CD4-positive, alpha-beta T cell (primary cell): ENCODE data around the gene MAP3K5. TPM values are rescaled to one million over a fixed set of nuclear protein-coding genes. Genes with fewer than 3 reads are reported as not detected.

Experiments used
- ATAC-seq: fragments of 200-7000 bp; cut with Tn5 transposase; one replicate; pipeline ENCODE4 v1.10.0; 2022; ENCODE audit warnings: mild to moderate bottlenecking; ENCODE audit not compliant: poor library complexity
- CTCF ChIA-PET: fragments of 350-600 bp; sonication (Branson Sonifier 250); formaldehyde crosslinking; loops from one replicate; lab custom pipeline; 2021; ENCODE audit warnings: antibody characterized with exemption, inconsistent platforms; lab: Charles Lee
- POLR2A ChIA-PET: fragments of 350-600 bp; sonication (Branson Sonifier 250); formaldehyde crosslinking; loops from one replicate; lab custom pipeline; 2021; ENCODE audit warnings: antibody characterized with exemption, inconsistent platforms; lab: Charles Lee
- DNase-seq, 14 experiments: peaks; one replicate each; pipeline ENCODE4 v3.0.0-alpha.2; 2013 to 2020; ENCODE audit warnings: mixed read lengths in 2 of 14
- H3K27ac ChIP-seq, 2 donors: one replicate each; pipeline versions ENCODE4 v1.5.1 to v1.7.0; 2013; ENCODE audit warnings: low read length in 2 of 2, low read depth in 1 of 2, mild to moderate bottlenecking in 1 of 2
- H3K27me3 ChIP-seq, 2 experiments: 1 replicate in 1 of 2; 2 replicates in 1 of 2; pipeline versions ENCODE4 v1.6.1 to v1.7.0; 2013; ENCODE audit warnings: low read length in 2 of 2, control low read depth in 1 of 2, mild to moderate bottlenecking in 1 of 2, moderate library complexity in 1 of 2; ENCODE audit not compliant: insufficient read depth in 2 of 2, control insufficient read depth in 1 of 2
- H3K36me3 ChIP-seq: one replicate; pipeline ENCODE4 v1.6.1; 2013; ENCODE audit warnings: low read length, control low read depth; ENCODE audit not compliant: insufficient read depth
- H3K4me1 ChIP-seq: one replicate; pipeline ENCODE4 v1.6.1; 2013; ENCODE audit warnings: low read length, control low read depth; ENCODE audit not compliant: insufficient read depth
- H3K4me3 ChIP-seq: one replicate; pipeline ENCODE4 v1.5.1; 2013; ENCODE audit warnings: mild to moderate bottlenecking, low read length, moderate library complexity
- H3K9me3 ChIP-seq, 2 experiments: 1 replicate in 1 of 2; 2 replicates in 1 of 2; pipeline versions ENCODE4 v1.6.1 to v1.7.0; 2013; ENCODE audit warnings: low read length in 2 of 2, mild to moderate bottlenecking in 2 of 2, control low read depth in 1 of 2, moderate library complexity in 1 of 2; ENCODE audit not compliant: control insufficient read depth in 1 of 2, insufficient read depth in 1 of 2
- H3K27ac Mint-ChIP-seq: one replicate; pipeline ENCODE4 v1.8.0; 2020; ENCODE audit warnings: mixed read lengths
- H3K27me3 Mint-ChIP-seq: one replicate; pipeline ENCODE4 v1.8.0; 2021; ENCODE audit warnings: mixed read lengths
- H3K36me3 Mint-ChIP-seq: one replicate; pipeline ENCODE4 v1.8.0; 2021; ENCODE audit warnings: low read depth, mixed read lengths
- H3K4me1 Mint-ChIP-seq: one replicate; pipeline ENCODE4 v1.8.0; 2021; ENCODE audit warnings: low read depth, mixed read lengths
- H3K4me3 Mint-ChIP-seq: one replicate; pipeline ENCODE4 v1.8.0; 2020; ENCODE audit warnings: mild to moderate bottlenecking, mixed read lengths
- H3K9me3 Mint-ChIP-seq: one replicate; pipeline ENCODE4 v1.8.0; 2020; ENCODE audit warnings: mixed read lengths
- CTCF ChIP-seq: fragments of 200-600 bp; IDR thresholded peaks from one replicate; pipeline ENCODE4 v1.8.0; 2022; ENCODE audit warnings: antibody characterized with exemption, mild to moderate bottlenecking
- intact Hi-C, 2 experiments: fragments of 100-400 bp; cut with DNase I in 1 of 2; cut with micrococcal nuclease in 1 of 2; formaldehyde crosslinking; loops; one replicate each; pipeline versions ENCODE4 v1.15.1 to v1.9.0; 2023 to 2025; cut with DNase I, micrococcal nuclease
- total RNA-seq, 174 experiments: library from RNA in 2 of 174; stranded (reverse) in 2 of 174; gene quantifications; one replicate each; pipeline ENCODE4 v1.2.3 and lab custom pipeline; 2021 to 2026

Gene MAP3K5
- total RNA-seq, 2 experiments from 2014 or later = 12.9 to 14.1 TPM

DNA sequence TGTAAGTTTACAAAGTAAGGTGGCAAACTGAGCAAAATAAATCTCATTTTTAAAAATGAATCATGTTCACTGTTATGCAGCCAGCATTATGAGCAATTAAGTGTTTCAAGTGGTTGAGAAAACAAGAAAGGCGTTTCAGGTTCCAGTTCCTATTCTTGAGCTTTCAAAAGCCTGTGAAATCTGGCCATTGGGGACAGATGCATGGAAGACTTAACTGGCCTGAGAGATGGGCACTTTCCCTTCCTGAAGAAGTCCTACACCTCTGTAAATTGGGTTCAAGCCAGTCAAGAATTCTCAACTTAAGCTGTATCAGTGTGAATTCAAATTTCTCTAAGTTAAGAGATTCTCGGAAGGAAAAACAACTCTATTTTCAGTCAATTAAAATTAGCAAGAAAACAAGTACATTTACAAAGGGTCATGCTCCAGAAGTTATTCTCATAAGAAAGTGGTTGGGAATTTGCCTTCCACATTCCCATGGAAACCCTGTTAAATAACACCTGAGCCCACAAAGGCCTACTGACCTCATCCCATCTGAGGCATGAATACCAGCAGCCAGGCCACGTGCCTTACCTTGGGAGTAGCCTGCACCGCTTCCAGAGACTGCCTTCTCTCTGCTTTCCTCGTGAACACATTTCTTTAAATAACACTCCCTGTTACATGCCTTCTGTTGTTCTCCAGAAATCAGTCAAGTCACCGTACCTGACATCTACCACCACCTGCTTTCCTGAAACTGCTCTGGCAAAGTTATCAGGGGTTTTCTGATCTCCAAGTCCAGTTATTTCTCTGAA is 19.4 kb downstream of the MAP3K5 start:
- CTCF ChIA-PET = interaction anchor here (1.3 to 4.0 kb wide), 3 partner anchors 9 to 128 kb away, joined by 3 to 23 read pairs (median 5); partner anchors contain the start of gene MAP3K5
- intact Hi-C loops = loop anchor here in 1 of 2 experiments (2.0 kb wide), 1 partner anchor 14 kb away; no protein-coding TSS in a partner anchor
- no peaks in the 10 kb centered on the region for H3K9me3 Mint-ChIP-seq
- H3K27ac Mint-ChIP-seq = peak overlapping the region; percentile 27
- DNase-seq (no peak), ATAC-seq (no peak)
- no peaks in the 10 kb centered on the region for H3K9me3 ChIP-seq
- no peak overlapping the region for H3K4me3 ChIP-seq
- no peak overlapping the region for H3K27ac ChIP-seq
- POLR2A ChIA-PET = interaction anchor here (0.8 to 1.7 kb wide), 5 partner anchors 12 to 126 kb away, joined by 3 to 9 read pairs (median 5); partner anchors contain the start of gene MAP3K5
- H3K36me3 Mint-ChIP-seq = no peaks in the 10 kb centered on the region
- no peak overlapping the region for H3K4me3 Mint-ChIP-seq
- no peaks in the 10 kb centered on the region for H3K27me3 ChIP-seq
- no peaks in the 10 kb centered on the region for H3K27me3 Mint-ChIP-seq
- H3K36me3 ChIP-seq = no peaks in the 10 kb centered on the region
- no peak for TF ChIP-seq CTCF
- H3K4me1 ChIP-seq = peaks cover 44% of the 10 kb centered on the region
- peaks cover 61% of the 10 kb centered on the region for H3K4me1 Mint-ChIP-seq

DNA sequence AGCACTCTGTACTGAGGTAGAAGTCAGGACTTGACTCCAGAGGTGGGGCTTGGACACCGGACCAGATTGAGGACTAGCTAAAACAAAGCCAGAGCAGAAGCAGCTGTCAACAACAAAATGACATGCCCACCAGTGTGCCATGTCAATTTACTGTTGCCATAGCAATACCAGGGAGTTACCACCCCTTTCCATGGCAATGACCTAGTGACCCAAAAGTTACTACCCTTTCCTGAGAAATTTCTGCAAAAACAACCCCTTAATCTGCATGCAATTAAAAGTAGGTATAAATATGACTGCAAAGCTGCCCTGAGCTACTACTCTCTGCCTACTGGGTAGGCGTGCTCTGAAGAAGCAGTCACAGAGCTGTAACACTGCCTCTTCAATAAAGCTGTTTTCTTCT is 21.0 kb downstream of the MAP3K5 start:
- Mint-ChIP-seq H3K4me1 (peaks cover 71% of the 10 kb centered on the region), H3K36me3 (no peaks in the 10 kb centered on the region), H3K9me3 (no peaks in the 10 kb centered on the region), H3K4me3 (no peak overlapping the region), H3K27ac (peak overlapping the region; percentile 57), H3K27me3 (no peaks in the 10 kb centered on the region)
- Histone ChIP-seq H3K27me3 (no peaks in the 10 kb centered on the region), H3K9me3 (no peaks in the 10 kb centered on the region), H3K4me3 (no peak overlapping the region), H3K36me3 (no peaks in the 10 kb centered on the region), H3K27ac (no peak overlapping the region), H3K4me1 (peaks cover 49% of the 10 kb centered on the region)
- ATAC-seq = peak; percentile 54
- CTCF ChIA-PET = interaction anchor here (1.3 to 1.8 kb wide), 3 partner anchors 10 to 21 kb away, joined by 5 to 8 read pairs (median 6); partner anchors contain the start of gene MAP3K5
- no peak for TF ChIP-seq CTCF
- DNase-seq = peak in 3 of 14 experiments; percentile 36 to 57 (median 41)
- intact Hi-C loops = no loop called here
- POLR2A ChIA-PET = interaction anchor here (0.6 to 1.7 kb wide), 6 partner anchors 8 to 893 kb away, joined by 3 to 9 read pairs (median 4); partner anchors contain the start of gene MAP3K5

GRCh38 chr6:136769759-136770158 is 22.5 kb downstream of the MAP3K5 start:
- H3K4me1 ChIP-seq = peaks cover 65% of the 10 kb centered on the region
- ChIA-PET CTCF (no interaction called here), POLR2A (no interaction called here)
- no peak for DNase-seq
- H3K9me3 ChIP-seq = no peaks in the 10 kb centered on the region
- H3K36me3 ChIP-seq = no peaks in the 10 kb centered on the region
- H3K27ac ChIP-seq = no peak overlapping the region
- intact Hi-C loops = no loop called here
- Mint-ChIP-seq H3K4me3 (no peak overlapping the region), H3K27me3 (no peaks in the 10 kb centered on the region), H3K27ac (no peak overlapping the region), H3K4me1 (peaks cover 76% of the 10 kb centered on the region), H3K36me3 (no peaks in the 10 kb centered on the region), H3K9me3 (no peaks in the 10 kb centered on the region)
- TF ChIP-seq CTCF = no peak
- H3K4me3 ChIP-seq = no peak overlapping the region
- ATAC-seq = no peak
- no peaks in the 10 kb centered on the region for H3K27me3 ChIP-seq
